Measurements from ENCODE around the gene SBNO2. TPM values are rescaled to one million over a fixed set of nuclear protein-coding genes. Genes with fewer than 3 reads are reported as not detected.

SBNO2 gene
- total RNA-seq, 1 experiment from 2014 or later: 46.3 TPM

DNA sequence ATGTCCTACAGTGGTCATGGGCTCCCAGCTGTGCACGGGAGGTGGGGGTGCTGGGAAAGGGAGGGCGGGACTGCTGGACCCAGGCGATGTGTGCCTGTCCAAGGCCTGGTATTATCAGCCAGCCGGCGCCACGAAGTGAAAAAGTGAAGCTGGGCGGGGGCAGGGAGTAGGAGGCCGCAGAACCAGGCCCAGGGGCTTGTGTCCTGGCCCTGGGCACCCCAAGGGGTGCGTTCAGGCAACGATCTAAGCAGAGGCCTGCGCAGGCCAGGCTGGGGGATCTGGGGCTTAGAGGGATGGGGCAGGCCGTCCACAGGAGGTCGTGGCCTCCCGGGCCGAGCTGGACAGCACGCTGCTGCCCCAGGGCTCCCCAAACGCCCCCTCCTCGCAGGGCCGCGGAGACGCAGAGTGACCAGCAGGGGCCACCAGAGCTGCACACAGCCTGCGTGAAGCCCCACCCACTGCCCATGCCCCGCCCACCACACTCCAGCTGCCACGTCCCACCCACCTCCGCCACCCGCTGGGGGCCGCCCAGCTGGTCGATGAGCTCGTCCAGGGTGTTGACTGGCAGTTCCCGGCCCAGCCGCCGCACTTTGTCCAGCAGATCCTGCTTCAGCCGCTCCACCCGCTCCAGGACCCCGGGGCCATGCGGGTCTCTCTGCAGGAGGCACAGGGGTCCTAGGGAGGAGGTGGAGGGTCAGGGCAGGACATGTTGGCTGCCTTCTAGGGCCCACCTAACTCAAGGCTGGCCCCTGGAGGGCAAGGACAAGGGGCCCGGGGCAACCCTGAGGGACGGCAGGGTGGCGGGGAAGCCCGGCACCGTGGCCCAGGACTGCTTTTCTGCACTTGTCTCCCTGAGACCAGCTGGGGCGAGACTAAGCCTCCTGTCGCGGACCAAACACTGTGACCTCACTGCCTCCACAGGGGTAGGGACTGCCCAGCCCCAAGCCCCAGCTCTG, 60.8 kb downstream of the SBNO2 start:
- Histone ChIP-seq H3K79me2 (ENCODE audit: insufficient read depth, low read length) (no peaks in the 10 kb centered on the region), H3K18ac (ENCODE audit: insufficient read length, low read depth, low read length) (no peak overlapping the region), H3K23me2 (ENCODE audit: insufficient read length, low read depth, low read length, poor library complexity, severe bottlenecking) (no peaks in the 10 kb centered on the region), H4K5ac (ENCODE audit: insufficient read length, low read depth, low read length) (no peak overlapping the region), H3K23ac (ENCODE audit: insufficient read length, low read depth, low read length) (no peak overlapping the region), H4K20me1 (ENCODE audit: control insufficient read depth, insufficient read depth, insufficient read length) (no peaks in the 10 kb centered on the region), H3K4me1 (ENCODE audit: insufficient read depth, low read length) (no peaks in the 10 kb centered on the region), H3K9ac (ENCODE audit: extremely low read depth, insufficient read length, low read length) (no peak overlapping the region), H2BK15ac (ENCODE audit: low read depth, low read length) (no peak overlapping the region), H2BK20ac (ENCODE audit: low read depth, low read length, poor library complexity, severe bottlenecking) (no peak overlapping the region), H4K8ac (replicated peaks; ENCODE audit: insufficient read length, low read depth, low read length) (no peak overlapping the region), H3K79me1 (ENCODE audit: insufficient read depth, low read depth, low read length, poor library complexity, severe bottlenecking) (no peaks in the 10 kb centered on the region), H2AK5ac (ENCODE audit: insufficient read length, low read length) (no peak overlapping the region), H3K4me2 (ENCODE audit: insufficient read depth, insufficient read length, low read length) (no peak overlapping the region), H3K27ac (ENCODE audit: insufficient read length, low read depth, low read length) (no peak overlapping the region), H3T11ph (ENCODE audit: low read length) (no peak overlapping the region), H4K91ac (ENCODE audit: insufficient read length, low read depth, low read length) (peak overlapping the region; percentile 20), H3K4ac (ENCODE audit: low read depth, low read length) (no peak overlapping the region), H2AFZ (ENCODE audit: low read length) (no peak overlapping the region), H3K9me3 (ENCODE audit: control insufficient read depth, low read depth, low read length) (no peaks in the 10 kb centered on the region), H3K56ac (ENCODE audit: insufficient read length, low read depth, low read length) (no peak overlapping the region), H3K27me3 (ENCODE audit: insufficient read depth, low read length) (no peaks in the 10 kb centered on the region), H3K14ac (ENCODE audit: insufficient read depth, low read length) (no peak overlapping the region), H2BK120ac (ENCODE audit: low read depth, low read length, poor library complexity, severe bottlenecking) (no peak overlapping the region), H2BK5ac (ENCODE audit: insufficient read length, low read length) (no peak overlapping the region), H2BK12ac (ENCODE audit: insufficient read length, low read depth, low read length) (no peak overlapping the region)
- Mint-ChIP-seq H3K36me3 (ENCODE audit: insufficient read depth in 1 of 3, low read depth in 3 of 3) (peaks cover 2 to 12% (median 7%) of the 10 kb centered on the region in 3 experiments; a peak in 5 of 7 replicates), H3K27ac (no peak overlapping the region), H3K4me3 (no peak overlapping the region), H3K9me3 (no peaks in the 10 kb centered on the region), H3K27me3 (ENCODE audit: low read depth) (peaks cover 2% of the 10 kb centered on the region), H3K4me1 (peaks cover 0 to 9% of the 10 kb centered on the region in 2 experiments; a peak in 2 of 4 replicates)
- peak; percentile 96 for DNase-seq
- TF ChIP-seq, protein P1, sequence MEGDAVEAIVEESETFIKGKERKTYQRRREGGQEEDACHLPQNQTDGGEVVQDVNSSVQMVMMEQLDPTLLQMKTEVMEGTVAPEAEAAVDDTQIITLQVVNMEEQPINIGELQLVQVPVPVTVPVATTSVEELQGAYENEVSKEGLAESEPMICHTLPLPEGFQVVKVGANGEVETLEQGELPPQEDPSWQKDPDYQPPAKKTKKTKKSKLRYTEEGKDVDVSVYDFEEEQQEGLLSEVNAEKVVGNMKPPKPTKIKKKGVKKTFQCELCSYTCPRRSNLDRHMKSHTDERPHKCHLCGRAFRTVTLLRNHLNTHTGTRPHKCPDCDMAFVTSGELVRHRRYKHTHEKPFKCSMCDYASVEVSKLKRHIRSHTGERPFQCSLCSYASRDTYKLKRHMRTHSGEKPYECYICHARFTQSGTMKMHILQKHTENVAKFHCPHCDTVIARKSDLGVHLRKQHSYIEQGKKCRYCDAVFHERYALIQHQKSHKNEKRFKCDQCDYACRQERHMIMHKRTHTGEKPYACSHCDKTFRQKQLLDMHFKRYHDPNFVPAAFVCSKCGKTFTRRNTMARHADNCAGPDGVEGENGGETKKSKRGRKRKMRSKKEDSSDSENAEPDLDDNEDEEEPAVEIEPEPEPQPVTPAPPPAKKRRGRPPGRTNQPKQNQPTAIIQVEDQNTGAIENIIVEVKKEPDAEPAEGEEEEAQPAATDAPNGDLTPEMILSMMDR (conservative IDR thresholded peaks at IDR 0.05): peak; percentile 95
- no CpG with 5 or more reads among the region's 44 CpGs for WGBS (ENCODE audit: extremely low coverage, insufficient read length, low lambda C conversion rate)
